GM10248 (cell line): ENCODE measurements around the gene DNM3.

Source experiments
- CTCF ChIA-PET: fragments of 300-600 bp; sonication (Branson Sonifier 250); formaldehyde crosslinking; extraction: SDS; loops from one replicate; lab custom pipeline; 2021; ENCODE audit warnings: antibody characterized with exemption; lab: Yijun Ruan, JAX
- POLR2A ChIA-PET: fragments of 350-650 bp; sonication (Branson Sonifier 250); formaldehyde crosslinking; extraction: SDS; loops from one replicate; lab custom pipeline; 2020; ENCODE audit warnings: antibody characterized with exemption; lab: Yijun Ruan, JAX
- DNase-seq: peaks from one replicate; pipeline ENCODE4 v3.0.0; 2012; ENCODE audit errors: extremely low spot score
- TF ChIP-seq, protein P1 (sequence below): IDR thresholded peaks from 2 replicates; pipeline ENCODE4 v1.5.1; 2012; ENCODE audit warnings: mild to moderate bottlenecking, low read depth; ENCODE audit errors: extremely low read depth, missing control alignments, control extremely low read depth

DNM3 gene

DNA sequence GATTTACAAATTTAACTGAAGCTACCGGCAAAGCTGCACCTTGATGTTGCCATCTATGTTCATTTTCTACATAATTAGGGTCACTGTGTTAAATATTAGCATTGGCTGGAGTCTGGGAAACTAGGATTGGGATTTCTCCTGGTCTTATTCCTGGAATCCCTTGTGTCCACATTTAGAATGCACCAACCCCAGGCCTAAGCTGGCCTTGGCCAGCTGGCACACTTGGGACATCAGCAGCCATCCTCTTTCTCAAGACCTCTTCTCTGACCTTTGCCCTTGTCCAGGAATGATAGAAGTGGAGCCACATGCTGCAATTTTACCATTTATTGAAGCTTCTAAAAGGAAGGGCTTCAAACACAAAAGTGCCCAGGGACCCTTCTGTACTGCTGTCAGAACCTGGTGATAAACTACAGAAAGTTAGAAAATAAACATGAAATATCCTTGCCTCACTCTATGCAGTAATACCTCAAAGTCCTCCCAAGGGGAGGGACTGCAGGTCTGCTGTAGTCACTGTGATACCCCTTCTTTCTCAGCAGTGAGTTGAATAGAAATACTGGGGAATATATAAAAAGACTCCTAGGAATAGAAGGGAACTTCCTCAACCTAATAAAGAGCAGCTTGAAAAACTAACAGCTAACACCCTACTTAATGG lies 616.3 kb downstream of the DNM3 start:
- no peak for DNase-seq
- POLR2A ChIA-PET = no interaction called here
- CTCF ChIA-PET = interaction anchor here (1.6 to 4.4 kb wide), 4 partner anchors 11 to 454 kb away, joined by 3 to 21 read pairs (median 4); partner anchors contain the start of genes PIGC and SUCO
- TF ChIP-seq, protein P1, sequence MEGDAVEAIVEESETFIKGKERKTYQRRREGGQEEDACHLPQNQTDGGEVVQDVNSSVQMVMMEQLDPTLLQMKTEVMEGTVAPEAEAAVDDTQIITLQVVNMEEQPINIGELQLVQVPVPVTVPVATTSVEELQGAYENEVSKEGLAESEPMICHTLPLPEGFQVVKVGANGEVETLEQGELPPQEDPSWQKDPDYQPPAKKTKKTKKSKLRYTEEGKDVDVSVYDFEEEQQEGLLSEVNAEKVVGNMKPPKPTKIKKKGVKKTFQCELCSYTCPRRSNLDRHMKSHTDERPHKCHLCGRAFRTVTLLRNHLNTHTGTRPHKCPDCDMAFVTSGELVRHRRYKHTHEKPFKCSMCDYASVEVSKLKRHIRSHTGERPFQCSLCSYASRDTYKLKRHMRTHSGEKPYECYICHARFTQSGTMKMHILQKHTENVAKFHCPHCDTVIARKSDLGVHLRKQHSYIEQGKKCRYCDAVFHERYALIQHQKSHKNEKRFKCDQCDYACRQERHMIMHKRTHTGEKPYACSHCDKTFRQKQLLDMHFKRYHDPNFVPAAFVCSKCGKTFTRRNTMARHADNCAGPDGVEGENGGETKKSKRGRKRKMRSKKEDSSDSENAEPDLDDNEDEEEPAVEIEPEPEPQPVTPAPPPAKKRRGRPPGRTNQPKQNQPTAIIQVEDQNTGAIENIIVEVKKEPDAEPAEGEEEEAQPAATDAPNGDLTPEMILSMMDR = no peak

DNA sequence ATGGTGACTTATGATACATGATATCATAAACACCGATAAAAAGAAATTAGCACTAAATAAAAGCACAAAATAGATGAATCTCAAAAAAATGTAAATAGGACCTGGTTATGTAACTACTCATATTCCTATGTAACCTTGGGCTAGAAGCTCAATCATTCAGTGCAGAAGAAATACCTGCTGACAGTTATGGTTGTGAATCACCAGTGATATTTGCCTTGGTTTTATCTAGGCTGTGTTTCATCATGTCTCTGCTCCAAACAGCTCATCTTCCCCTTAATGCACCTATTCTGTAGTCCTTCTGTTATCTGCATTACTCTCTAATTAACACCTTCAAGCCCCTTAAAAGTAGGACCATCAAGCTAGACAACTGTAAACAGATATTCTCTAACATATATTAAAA lies 618.9 kb downstream of the DNM3 start:
- TF ChIP-seq, protein P1 = no peak
- DNase-seq = no peak
- CTCF ChIA-PET = interaction anchor here (0.5 to 2.3 kb wide), 5 partner anchors 8 to 51 kb away, joined by 3 to 10 read pairs (median 4); partner anchors contain the start of gene PIGC
- POLR2A ChIA-PET = no interaction called here

DNA sequence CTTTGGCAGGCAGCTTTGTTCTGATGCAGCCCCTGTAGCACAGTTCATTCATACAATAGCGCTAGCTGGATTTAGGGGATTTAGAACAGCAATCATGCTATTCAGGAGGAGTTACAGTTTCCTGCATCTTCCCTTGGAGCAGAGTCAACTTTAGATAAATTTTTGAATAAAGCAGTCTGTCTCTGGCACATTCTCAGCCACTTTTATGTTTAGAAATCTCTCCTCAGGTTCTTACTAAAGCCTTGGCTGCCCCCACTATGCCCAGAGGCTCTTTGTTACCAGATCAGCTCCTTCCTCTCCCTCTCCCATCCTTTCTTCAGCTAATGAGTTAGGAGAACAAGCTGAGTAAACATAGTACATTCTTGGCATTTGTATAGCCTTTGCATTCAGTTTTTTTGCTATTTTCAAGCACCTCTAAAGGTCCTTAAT lies 619.6 kb downstream of the DNM3 start:
- no peak for DNase-seq
- POLR2A ChIA-PET = no interaction called here
- TF ChIP-seq, protein P1 = no peak
- CTCF ChIA-PET = interaction anchor here (1.6 to 2.3 kb wide), 3 partner anchors 10 to 17 kb away, joined by 4 to 10 read pairs (median 5); partner anchors contain the start of gene PIGC
